ENCODE results near the gene NXPH4. TPM values are rescaled to one million over a fixed set of nuclear protein-coding genes. Genes with fewer than 3 reads are reported as not detected.
A peak's percentile ranks its signal among the peaks of the same experiment; 100 is the strongest.

Gene NXPH4
- total and polyA plus RNA-seq, 4 donors = 0.15 to 0.94 (median 0.48) TPM

DNA sequence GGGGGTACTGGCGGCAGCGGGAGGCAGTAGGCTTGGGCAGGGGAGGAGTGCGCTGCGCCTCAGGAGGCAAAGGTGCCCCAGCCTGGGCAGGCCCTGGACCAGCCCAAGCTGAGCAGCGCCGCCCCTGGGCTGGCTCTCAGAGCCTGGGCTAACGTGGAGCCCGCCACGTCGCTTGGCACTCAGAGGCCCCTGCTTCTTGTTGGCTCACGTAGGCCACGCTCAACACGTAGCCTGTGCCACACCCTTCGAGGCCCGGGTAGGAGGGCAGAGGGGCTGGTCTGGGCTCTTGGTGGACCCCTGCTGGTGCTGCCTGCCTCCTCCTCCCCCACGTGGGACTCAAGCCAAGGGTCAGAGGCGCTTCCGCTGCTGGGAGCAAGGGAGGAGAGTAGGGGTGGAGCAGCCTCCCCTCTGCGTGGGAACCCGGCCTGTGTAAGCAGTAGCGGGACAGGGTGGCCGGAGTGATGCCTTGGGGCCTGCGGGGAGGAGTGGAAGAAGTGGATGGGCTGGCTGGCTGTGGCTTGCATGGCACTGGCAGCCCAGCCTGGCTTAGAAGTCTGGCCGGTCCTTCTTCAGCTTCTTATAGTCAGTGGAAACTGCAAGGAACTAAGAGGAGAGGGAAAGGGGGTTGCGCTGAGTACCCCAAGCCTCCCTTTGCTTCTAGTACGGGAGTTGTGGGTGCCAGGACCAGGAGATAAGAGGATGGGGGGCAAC, 18.6 kb downstream of the NXPH4 start:
- Histone ChIP-seq H3K4me1 (ENCODE audit: control insufficient read depth in 5 of 5, insufficient read depth in 5 of 5, low read length in 5 of 5) (peaks cover 0 to 62% (median 15%) of the 10 kb centered on the region in 5 donors), H3K9ac (ENCODE audit: insufficient read depth in 1 of 2, low read length in 2 of 2) (no peak overlapping the region), H3K27me3 (ENCODE audit: control insufficient read depth in 3 of 3, insufficient read depth in 3 of 3, low read length in 2 of 3) (peaks cover 4 to 42% (median 22%) of the 10 kb centered on the region in 3 donors), H3K27ac (ENCODE audit: low read depth in 1 of 2, low read length in 1 of 2) (no peak overlapping the region), H3K36me3 (ENCODE audit: control insufficient read depth in 4 of 4, insufficient read depth in 4 of 4, low read length in 4 of 4) (peaks cover 0 to 38% (median 17%) of the 10 kb centered on the region in 4 donors), H3K4me3 (no peak overlapping the region), H3K9me3 (ENCODE audit: control insufficient read depth in 4 of 4, insufficient read depth in 3 of 4, low read length in 3 of 4) (no peaks in the 10 kb centered on the region)
- 73 to 88% methylated on average over 23 to 26 of the region's 26 CpGs for WGBS, 2 donors
- TF ChIP-seq, protein P1, sequence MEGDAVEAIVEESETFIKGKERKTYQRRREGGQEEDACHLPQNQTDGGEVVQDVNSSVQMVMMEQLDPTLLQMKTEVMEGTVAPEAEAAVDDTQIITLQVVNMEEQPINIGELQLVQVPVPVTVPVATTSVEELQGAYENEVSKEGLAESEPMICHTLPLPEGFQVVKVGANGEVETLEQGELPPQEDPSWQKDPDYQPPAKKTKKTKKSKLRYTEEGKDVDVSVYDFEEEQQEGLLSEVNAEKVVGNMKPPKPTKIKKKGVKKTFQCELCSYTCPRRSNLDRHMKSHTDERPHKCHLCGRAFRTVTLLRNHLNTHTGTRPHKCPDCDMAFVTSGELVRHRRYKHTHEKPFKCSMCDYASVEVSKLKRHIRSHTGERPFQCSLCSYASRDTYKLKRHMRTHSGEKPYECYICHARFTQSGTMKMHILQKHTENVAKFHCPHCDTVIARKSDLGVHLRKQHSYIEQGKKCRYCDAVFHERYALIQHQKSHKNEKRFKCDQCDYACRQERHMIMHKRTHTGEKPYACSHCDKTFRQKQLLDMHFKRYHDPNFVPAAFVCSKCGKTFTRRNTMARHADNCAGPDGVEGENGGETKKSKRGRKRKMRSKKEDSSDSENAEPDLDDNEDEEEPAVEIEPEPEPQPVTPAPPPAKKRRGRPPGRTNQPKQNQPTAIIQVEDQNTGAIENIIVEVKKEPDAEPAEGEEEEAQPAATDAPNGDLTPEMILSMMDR (IDR thresholded peaks at IDR 0.05; ENCODE audit: control extremely low read depth, extremely low read depth) = no peak
- ATAC-seq (ENCODE audit: insufficient read depth, low FRiP score) (no peak), DNase-seq (peak; percentile 88 to 90 (median 89))

DNA sequence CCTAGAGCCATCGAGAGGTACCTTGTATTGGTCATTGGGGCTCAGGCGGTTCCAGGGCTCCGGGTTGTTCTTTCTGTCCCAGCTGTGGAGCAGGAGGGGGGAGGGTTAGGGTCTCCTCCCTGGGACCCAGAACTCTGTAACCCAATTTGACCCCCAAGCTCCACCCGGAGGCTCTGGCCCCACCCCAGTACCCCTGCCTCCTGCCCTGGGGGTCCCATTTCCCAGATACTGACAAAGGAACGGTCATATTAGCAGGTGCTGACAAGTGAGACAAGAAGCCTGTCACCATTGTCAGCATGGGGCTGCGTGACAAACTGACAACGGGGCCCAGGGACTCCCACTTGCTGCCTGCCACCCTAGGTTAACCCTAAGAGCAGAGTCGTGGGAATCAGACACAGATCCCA, 19.1 kb downstream of the NXPH4 start:
- Histone ChIP-seq H3K27me3 (ENCODE audit: control insufficient read depth in 3 of 3, insufficient read depth in 3 of 3, low read length in 2 of 3) (peaks cover 4 to 48% (median 26%) of the 10 kb centered on the region in 3 donors), H3K27ac (ENCODE audit: low read depth in 1 of 2, low read length in 1 of 2) (no peak overlapping the region)

DNA sequence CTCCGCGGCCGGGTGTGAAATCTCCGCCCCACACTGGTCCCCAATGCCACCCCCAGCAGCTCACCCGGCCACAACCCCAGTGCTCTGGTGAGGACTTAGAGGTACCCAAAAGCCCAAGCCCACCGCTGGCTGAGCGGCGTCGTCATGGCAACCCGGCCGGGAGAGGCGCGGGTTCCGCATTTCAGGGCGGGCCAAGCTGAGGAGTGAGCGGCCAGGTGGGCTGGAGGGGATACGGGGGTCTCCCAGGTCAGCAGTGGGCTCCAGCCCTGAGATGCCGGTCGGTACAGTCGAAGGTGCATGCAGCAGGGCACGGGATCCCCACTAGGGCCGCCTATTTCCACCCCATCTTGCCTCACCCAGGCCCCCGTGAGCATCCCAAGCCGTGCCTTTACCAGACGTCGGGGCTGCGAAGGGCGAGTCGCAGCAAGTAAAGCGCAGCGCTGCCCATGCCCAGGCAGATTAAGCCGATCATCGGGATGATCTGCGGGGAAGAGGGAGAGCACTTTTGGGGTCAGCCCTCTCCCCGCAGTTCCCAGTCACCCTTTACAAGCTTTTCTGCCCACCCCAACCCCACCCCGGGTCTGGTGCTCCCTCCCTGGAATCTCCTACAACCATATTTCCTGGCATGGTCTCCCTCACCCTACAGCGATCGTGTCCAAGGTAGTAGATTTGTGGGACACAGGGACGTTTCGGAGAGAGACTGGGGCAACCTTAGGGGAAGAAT, 19.8 kb downstream of the NXPH4 start:
- DNase-seq (peak in 1 of 3 donors; percentile 26), ATAC-seq (ENCODE audit: insufficient read depth, low FRiP score) (no peak)
- peaks cover 4 to 54% (median 32%) of the 10 kb centered on the region in 3 donors for H3K27me3 ChIP-seq (ENCODE audit: control insufficient read depth in 3 of 3, insufficient read depth in 3 of 3, low read length in 2 of 3)
- WGBS, 2 donors = 14 to 21% methylated on average over 40 of the region's 40 CpGs
- no peak overlapping the region for H3K9ac ChIP-seq (ENCODE audit: insufficient read depth in 1 of 2, low read length in 2 of 2)
- TF ChIP-seq, protein P1 (IDR thresholded peaks at IDR 0.05; ENCODE audit: control extremely low read depth, extremely low read depth) = no peak
- no peaks in the 10 kb centered on the region for H3K9me3 ChIP-seq (ENCODE audit: control insufficient read depth in 4 of 4, insufficient read depth in 3 of 4, low read length in 3 of 4)
- no peak overlapping the region for H3K4me3 ChIP-seq
- peaks cover 0 to 35% (median 16%) of the 10 kb centered on the region in 4 donors for H3K36me3 ChIP-seq (ENCODE audit: control insufficient read depth in 4 of 4, insufficient read depth in 4 of 4, low read length in 4 of 4)
- no peak overlapping the region for H3K27ac ChIP-seq (ENCODE audit: low read depth in 1 of 2, low read length in 1 of 2)
- peaks cover 0 to 65% (median 9%) of the 10 kb centered on the region in 5 donors for H3K4me1 ChIP-seq (ENCODE audit: control insufficient read depth in 5 of 5, insufficient read depth in 5 of 5, low read length in 5 of 5)

More for the DNA sequence above, 19.1 kb downstream of the NXPH4 start:
- Histone ChIP-seq H3K36me3 (ENCODE audit: control insufficient read depth in 4 of 4, insufficient read depth in 4 of 4, low read length in 4 of 4) (peaks cover 0 to 38% (median 17%) of the 10 kb centered on the region in 4 donors), H3K4me1 (ENCODE audit: control insufficient read depth in 5 of 5, insufficient read depth in 5 of 5, low read length in 5 of 5) (peaks cover 0 to 62% (median 10%) of the 10 kb centered on the region in 5 donors), H3K4me3 (no peak overlapping the region), H3K9ac (ENCODE audit: insufficient read depth in 1 of 2, low read length in 2 of 2) (no peak overlapping the region), H3K9me3 (ENCODE audit: control insufficient read depth in 4 of 4, insufficient read depth in 3 of 4, low read length in 3 of 4) (no peaks in the 10 kb centered on the region)
- ATAC-seq (ENCODE audit: insufficient read depth, low FRiP score) = no peak
- TF ChIP-seq, protein P1 (IDR thresholded peaks at IDR 0.05; ENCODE audit: control extremely low read depth, extremely low read depth) = no peak
- no peak for DNase-seq
- 62 to 64% methylated on average over 8 of the region's 8 CpGs for whole genome bisulfite sequencing, 2 donors
